ENCODE measurements around the gene BST2.
A peak's percentile ranks its signal among the peaks of the same experiment; 100 is the strongest.

The BST2 gene, protein sequence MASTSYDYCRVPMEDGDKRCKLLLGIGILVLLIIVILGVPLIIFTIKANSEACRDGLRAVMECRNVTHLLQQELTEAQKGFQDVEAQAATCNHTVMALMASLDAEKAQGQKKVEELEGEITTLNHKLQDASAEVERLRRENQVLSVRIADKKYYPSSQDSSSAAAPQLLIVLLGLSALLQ

GRCh38 chr19:17405250-17406045 lies at the start of gene BST2:
Gene BST2 (minus strand): TSS chr19:17405630. CDS start chr19:17405575, 55 bp downstream.
- TF ChIP-seq TCF12 (IDR thresholded peaks at IDR 0.05; ENCODE audit: low read depth), result 0 out of 2 replicates have a peak, but pooled peaks have one; percentile 27
- TF ChIP-seq, protein P1, sequence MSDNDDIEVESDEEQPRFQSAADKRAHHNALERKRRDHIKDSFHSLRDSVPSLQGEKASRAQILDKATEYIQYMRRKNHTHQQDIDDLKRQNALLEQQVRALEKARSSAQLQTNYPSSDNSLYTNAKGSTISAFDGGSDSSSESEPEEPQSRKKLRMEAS (IDR thresholded peaks at IDR 0.05), result peak; percentile 57
- no peak for TF ChIP-seq RAD21 (IDR thresholded peaks at IDR 0.05; ENCODE audit: low read depth)
- no peak for TF ChIP-seq FOXM1 (IDR thresholded peaks at IDR 0.05; ENCODE audit: borderline replicate concordance, low read depth)
- peak; percentile 69 for TF ChIP-seq NFIC (IDR thresholded peaks at IDR 0.05)
- TF ChIP-seq TAF1 (IDR thresholded peaks at IDR 0.05; ENCODE audit: low read depth), result no peak
- TF ChIP-seq CEBPB (IDR thresholded peaks at IDR 0.05), result peak; percentile 34; the same call in 1 of the 2 replicates
- no peak for TF ChIP-seq USF1 (IDR thresholded peaks at IDR 0.05)
- no peak for TF ChIP-seq ZBTB7A (IDR thresholded peaks at IDR 0.05; ENCODE audit: low read depth)
- TF ChIP-seq CREB1 (IDR thresholded peaks at IDR 0.05; ENCODE audit: low read depth), result no peak
- TF ChIP-seq EGR1 (IDR thresholded peaks at IDR 0.05), result no peak
- peak; percentile 37; the same call in 1 of the 2 replicates for TF ChIP-seq YY1 (IDR thresholded peaks at IDR 0.05; ENCODE audit: low read depth)
- TF ChIP-seq TEAD4 (IDR thresholded peaks at IDR 0.05), result no peak
- no peak for TF ChIP-seq REST (IDR thresholded peaks at IDR 0.05; ENCODE audit: low read depth)
- TF ChIP-seq EP300 (IDR thresholded peaks at IDR 0.05; ENCODE audit: borderline replicate concordance), result no peak

GRCh38 chr19:17454576-17455071 lies 49.2 kb upstream of the BST2 start:
- TF ChIP-seq EGR1 (IDR thresholded peaks at IDR 0.05), result no peak
- no peak for TF ChIP-seq TAF1 (IDR thresholded peaks at IDR 0.05; ENCODE audit: low read depth)
- TF ChIP-seq FOXM1 (IDR thresholded peaks at IDR 0.05; ENCODE audit: borderline replicate concordance, low read depth), result no peak
- TF ChIP-seq USF1 (IDR thresholded peaks at IDR 0.05), result no peak
- no peak for TF ChIP-seq ZBTB7A (IDR thresholded peaks at IDR 0.05; ENCODE audit: low read depth)
- TF ChIP-seq TCF12 (IDR thresholded peaks at IDR 0.05; ENCODE audit: low read depth), result no peak
- no peak for TF ChIP-seq YY1 (IDR thresholded peaks at IDR 0.05; ENCODE audit: low read depth)
- no peak for TF ChIP-seq RAD21 (IDR thresholded peaks at IDR 0.05; ENCODE audit: low read depth)
- TF ChIP-seq CEBPB (IDR thresholded peaks at IDR 0.05), result no peak
- no peak for TF ChIP-seq NFIC (IDR thresholded peaks at IDR 0.05)
- TF ChIP-seq EP300 (IDR thresholded peaks at IDR 0.05; ENCODE audit: borderline replicate concordance), result no peak
- no peak for TF ChIP-seq CREB1 (IDR thresholded peaks at IDR 0.05; ENCODE audit: low read depth)
- TF ChIP-seq, protein P1 (IDR thresholded peaks at IDR 0.05), result no peak
- no peak for TF ChIP-seq REST (IDR thresholded peaks at IDR 0.05; ENCODE audit: low read depth)
- TF ChIP-seq TEAD4 (IDR thresholded peaks at IDR 0.05), result no peak

DNA sequence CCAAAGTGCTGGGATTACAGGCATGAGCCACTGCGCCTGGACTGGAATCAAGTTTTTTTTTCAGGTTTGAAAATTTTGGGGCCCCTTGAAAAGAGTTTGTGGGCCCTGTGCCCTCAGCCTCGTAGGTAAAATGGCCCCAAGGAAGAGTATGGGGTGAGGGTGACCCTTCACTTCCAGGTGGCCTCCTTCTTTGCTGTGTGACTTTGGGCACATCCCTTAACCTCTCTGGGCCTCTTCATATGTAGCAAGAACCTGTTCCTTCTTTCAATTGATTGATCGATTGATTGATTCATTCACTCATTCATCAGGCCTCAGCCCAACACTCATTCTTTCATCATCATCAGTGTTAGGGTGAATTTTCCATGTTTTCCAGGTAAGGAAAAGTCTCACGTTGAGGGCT lies 46.4 kb upstream of the BST2 start:
- TF ChIP-seq, protein P1 (IDR thresholded peaks at IDR 0.05), result no peak
- TF ChIP-seq REST (IDR thresholded peaks at IDR 0.05; ENCODE audit: low read depth), result no peak
- TF ChIP-seq CEBPB (IDR thresholded peaks at IDR 0.05), result no peak
- no peak for TF ChIP-seq TCF12 (IDR thresholded peaks at IDR 0.05; ENCODE audit: low read depth)
- no peak for TF ChIP-seq TAF1 (IDR thresholded peaks at IDR 0.05; ENCODE audit: low read depth)
- no peak for TF ChIP-seq RAD21 (IDR thresholded peaks at IDR 0.05; ENCODE audit: low read depth)
